Fibroblast of skin of left biceps (primary cell): ENCODE data around the gene ITPRIP.

Experiments used
- DNase-seq, 2 experiments: peaks; one replicate each; pipeline ENCODE4 v3.0.0-alpha.2; 2013; ENCODE audit warnings: low read depth in 2 of 2

The ITPRIP gene

DNA sequence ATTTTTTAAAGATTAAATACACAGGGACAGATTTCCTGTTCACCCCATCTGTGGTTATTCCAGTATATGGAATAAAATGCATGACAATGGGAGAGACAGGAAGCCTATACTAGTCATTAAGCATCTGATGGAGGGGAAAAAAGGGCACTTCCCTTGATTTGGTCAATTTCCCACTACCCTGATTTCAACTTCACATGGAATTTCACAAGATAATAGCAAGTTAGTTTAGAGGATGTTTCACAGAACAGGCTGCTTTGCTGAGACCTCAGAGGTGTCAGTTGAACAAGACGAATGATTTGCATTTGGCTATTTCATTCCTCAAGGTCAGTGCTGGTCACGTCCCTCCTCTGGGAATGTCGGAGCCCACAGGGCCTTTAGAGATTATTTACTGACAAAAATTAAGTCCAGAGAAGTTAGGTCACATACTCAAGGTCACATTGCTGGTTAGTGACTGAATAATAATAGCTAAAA lies 4.7 kb upstream of the ITPRIP start:
- DNase-seq: no peak

GRCh38 chr10:104340641-104341040 lies 2.4 kb upstream of the ITPRIP start:
- no peak for DNase-seq

DNA sequence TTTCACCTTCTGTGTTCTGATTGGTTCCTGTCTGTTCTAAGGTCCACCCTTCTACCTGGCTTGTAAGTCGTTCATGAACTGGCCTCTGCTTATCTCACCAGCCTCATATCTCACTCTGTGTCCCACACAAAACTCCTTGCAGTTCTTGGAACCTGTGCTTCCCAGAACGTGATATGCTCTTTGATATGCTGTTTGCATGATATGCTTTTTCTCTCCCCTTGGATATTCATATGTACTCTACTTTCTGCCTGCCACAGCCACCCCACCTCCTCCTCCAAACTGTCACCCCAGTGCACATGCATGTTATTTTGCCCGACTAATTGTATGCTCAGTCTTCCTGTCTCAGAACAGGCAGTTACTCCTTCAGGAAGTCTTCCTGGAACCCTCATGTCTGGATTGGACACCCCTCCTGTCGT lies 1.9 kb upstream of the ITPRIP start:
- no peak for DNase-seq

DNA sequence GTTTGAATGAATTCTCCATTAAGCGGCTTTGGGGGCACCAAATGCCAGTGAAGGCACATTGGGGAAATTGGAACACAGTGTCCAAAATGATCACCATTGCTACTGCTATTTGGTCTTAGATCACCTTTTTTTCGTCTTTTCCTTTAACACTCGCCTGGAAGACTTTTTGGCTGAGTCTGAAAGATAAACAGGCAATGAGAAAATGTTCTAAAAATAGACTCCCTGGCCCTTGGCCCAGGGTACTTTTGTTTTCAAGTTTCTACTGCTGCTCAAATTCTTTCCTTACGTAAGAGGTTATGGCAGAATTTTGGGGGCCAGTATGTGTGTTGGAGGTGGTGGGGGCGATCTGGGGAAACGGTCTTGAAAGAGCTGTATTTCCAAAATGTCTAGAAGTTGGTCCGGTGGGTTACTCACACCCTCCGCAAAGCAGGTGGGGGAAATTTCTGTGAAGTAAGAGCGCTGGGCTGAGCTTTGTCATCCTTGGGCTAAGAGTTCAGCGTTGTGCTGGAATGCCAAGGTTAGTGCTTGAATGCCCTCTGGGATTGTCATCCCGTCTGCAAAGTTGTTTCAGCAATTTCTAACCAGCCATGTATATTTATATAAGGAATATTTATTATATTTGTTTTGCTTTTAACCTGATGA lies 1.3 kb upstream of the ITPRIP start:
- peak in 1 of 2 experiments; percentile 39 for DNase-seq

DNA sequence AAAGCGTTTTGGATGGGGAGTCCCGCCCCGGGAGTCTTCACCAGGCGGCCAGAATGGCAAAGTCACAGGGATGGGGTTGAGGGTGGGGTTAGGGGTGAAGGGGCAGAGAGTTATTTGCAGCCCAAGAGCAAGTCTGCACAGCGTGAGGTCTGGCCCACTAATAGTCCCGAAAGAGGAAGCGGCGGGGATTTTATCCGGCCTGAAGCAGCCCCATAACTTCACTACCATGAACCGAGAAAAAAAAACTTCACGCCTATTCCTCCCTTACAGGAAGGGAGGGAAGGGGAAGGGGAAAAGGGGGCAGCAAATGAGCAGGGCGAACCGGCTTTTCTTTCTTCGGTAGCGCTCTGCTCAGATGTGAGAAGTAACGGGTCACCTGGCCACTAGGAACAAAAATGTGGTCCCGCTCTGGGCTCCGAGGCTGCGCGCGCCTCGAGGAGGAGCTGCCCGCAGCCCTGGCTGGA lies 712 bp downstream of the ITPRIP start:
- DNase-seq: no peak

DNA sequence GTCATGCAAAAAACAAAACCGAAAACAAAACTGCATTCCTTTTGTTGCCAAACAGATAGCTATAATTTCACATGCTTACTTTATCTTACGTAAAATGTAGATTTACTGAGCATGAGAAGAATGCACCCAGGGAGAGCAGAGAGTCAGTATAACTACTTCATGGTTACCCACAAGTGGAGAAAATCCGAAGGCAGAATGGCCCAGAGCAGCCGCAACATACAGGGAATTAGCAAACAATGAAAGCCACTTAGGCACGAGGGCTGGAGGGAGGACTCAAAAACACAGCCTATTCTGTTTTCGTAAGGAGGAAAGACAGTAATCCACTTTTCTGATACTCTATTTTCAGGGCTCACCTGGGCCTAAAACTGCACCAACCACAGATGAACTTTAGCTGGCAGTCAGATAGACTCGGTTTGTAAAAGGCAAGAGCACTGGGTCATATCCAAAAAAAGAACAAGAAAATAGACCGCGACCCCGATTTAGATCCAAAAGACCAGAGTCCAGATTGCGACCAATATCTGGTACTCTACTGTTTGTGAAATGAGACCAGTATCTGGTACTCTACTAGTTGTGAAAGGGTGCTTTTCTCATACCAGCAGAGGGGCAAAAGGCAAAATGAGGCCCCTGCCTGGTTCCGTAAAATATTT lies 1.3 kb downstream of the ITPRIP start:
- peak in 1 of 2 experiments; percentile 41 for DNase-seq

- DNase-seq: no peak
These were observed 3.2 kb downstream of the ITPRIP start for GRCh38 chr10:104334965-104335650.

GRCh38 chr10:104334561-104334960 lies 3.7 kb downstream of the ITPRIP start:
- no peak for DNase-seq

- no peak for DNase-seq
These were observed 4.4 kb downstream of the ITPRIP start for GRCh38 chr10:104333728-104334373.

- no peak for DNase-seq
These were observed 5.1 kb downstream of the ITPRIP start for GRCh38 chr10:104333032-104333727.

- peak in 1 of 2 experiments; percentile 47 for DNase-seq
These were observed 5.8 kb downstream of the ITPRIP start for GRCh38 chr10:104332243-104333031.

DNA sequence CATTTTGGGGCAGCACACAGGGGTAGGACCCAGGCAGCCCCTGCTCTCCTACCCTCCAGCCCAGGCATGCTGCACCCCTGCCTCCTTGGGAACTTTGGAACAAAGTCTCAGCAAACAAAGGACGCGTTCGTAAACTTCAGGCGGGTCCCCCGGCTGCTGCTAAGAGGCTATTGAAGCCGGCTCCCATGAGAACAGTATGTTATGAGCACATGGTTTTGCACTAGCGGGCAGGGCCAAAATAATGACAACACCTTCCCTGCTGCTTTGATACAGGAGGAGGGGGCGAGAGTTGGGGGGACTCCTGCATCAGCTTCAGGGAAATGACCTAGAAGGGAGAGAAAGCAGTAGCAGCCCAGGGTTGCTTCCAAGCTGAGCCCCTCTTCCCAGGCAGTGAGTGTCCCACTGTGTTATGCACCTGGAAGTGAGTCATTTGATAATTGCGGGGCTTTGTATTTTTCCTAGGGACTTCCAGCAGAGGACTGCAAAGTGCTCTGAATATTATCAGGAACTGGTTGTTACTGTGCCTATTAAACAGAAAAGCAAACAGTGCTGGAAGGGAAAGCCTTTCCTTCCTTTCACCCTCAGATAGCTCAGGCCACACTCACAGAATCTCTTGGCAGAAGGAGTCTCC lies 6.9 kb downstream of the ITPRIP start:
- no peak for DNase-seq

GRCh38 chr10:104330168-104331110 lies 7.8 kb downstream of the ITPRIP start:
- peak; percentile 41 to 47 for DNase-seq

GRCh38 chr10:104329735-104330134 lies 8.5 kb downstream of the ITPRIP start:
- DNase-seq: no peak

DNA sequence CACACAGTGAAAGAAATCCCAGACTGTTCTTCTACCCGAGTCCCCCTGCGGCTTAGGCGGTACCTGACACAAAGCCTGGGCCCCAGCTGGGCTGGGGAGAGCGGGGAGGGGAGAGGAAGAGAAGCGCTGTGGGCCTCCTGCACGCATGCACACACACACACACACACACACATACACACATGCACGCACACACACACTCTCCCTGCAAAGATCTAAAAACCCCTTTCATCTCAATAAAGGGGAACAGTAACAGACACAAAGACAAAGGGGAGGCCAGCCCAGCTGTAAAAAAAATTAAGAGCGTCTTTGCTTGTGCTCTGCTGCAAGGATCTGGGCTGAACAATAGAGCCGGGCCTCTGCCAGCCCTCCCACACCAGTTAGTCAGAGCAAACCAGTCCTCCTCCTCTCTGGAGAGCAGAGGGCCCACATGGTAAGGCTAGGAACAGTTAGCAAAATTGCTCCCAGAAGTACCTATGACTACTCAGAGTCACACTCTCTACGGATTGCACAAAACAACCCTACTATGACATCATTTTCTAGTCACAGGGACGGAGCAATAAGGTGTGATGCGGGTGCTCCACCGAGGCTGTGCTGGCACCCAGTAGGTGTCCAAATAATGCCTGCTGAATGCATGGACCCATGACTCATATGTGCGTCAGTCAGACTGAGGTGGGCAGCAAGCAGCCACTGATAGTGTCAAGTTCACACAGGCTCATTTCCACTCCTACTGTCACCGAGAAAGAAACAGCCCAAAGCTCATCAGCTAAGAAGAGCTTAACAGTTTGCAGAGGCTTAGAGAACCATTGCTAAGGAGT lies 9.2 kb downstream of the ITPRIP start:
- peak; percentile 66 to 69 for DNase-seq

GRCh38 chr10:104328646-104328895 lies 9.7 kb downstream of the ITPRIP start:
- no peak for DNase-seq

DNA sequence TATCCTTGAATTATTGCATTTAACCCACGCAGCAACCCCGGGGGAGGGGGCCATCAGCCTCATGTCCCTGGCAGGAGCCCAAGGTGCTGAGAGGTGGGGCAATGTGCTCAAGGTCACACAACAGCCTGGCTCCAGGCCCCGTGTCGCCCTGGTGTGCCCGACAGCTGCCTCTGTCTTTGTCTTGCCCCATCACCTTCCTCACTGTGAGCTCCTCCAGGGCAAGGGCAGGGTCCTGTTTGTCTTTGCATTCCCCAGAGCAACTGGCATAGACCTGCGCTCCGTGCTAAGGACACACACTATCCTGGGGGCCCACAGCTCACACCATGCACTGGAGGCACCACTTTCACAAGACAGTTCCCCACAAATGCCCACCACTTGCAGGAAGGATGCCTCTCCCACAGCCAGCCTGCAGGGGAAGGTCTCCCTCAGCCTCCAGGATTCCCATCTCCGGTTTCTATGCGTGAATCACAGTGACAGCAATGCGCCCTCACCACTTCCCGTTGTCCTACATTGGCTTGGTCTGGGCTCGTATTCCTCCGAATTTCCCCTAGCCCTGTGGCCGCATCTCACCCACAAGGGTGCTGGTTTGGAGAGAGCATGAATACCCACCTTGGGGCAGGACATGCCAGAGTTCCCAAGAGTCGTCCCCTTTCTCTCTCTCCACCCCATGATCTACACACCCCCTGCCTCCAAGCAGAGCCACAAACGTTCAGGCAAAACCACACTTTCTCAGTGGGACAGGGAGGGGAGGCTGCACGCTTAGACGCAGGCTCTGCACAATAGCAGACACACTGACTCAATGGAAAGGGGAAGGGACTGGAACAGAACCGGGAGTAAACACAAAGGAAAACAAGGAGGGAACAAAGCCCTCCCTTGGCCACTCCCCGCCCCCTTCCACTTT lies 10.3 kb downstream of the ITPRIP start:
- peak; percentile 38 to 47 for DNase-seq
